Measurements from ENCODE around the gene SLX4IP. TPM values are rescaled to one million over a fixed set of nuclear protein-coding genes. Genes with fewer than 3 reads are reported as not detected.

Gene SLX4IP
- total and polyA plus RNA-seq, 10 donors, result 2.8 to 9.0 (median 5.1) TPM

GRCh38 chr20:10523443-10523842 is 88.3 kb downstream of the SLX4IP start:
- no peaks in the 10 kb centered on the region for H3K9me3 ChIP-seq
- H3K4me1 ChIP-seq, result peaks cover 0 to 15% (median 8%) of the 10 kb centered on the region in 6 donors
- H3K4me3 ChIP-seq, result no peak overlapping the region
- DNase-seq, result no peak
- intact Hi-C loops (cut with DNase I; ENCODE audit: low total_unique reads), result no loop called here
- 85 to 91% (median 86%) methylated on average over 5 of the region's 5 CpGs for WGBS, 5 donors
- H3K36me3 ChIP-seq, result peaks cover 0 to 6% (median 0%) of the 10 kb centered on the region in 6 donors
- no peak overlapping the region for H3K27ac ChIP-seq
- H3K27me3 ChIP-seq (replicated peaks in 1 of 7), result no peaks in the 10 kb centered on the region
- TF ChIP-seq CTCF (IDR thresholded peaks at IDR 0.05 in 8 of 11, conservative IDR thresholded peaks at IDR 0.05 in 3 of 11), result no peak
- no peak for TF ChIP-seq POLR2AphosphoS5 (IDR thresholded peaks at IDR 0.05)
- no peak for TF ChIP-seq POLR2A (IDR thresholded peaks at IDR 0.05)

- H3K9me3 ChIP-seq, result no peaks in the 10 kb centered on the region
- no peak overlapping the region for H3K4me3 ChIP-seq
- intact Hi-C loops (cut with DNase I; ENCODE audit: low total_unique reads), result no loop called here
- no peak overlapping the region for H3K27ac ChIP-seq
- WGBS, 5 donors, result 70 to 91% (median 84%) methylated on average over 10 of the region's 10 CpGs
- TF ChIP-seq POLR2AphosphoS5 (IDR thresholded peaks at IDR 0.05) (peak in 1 of 3 donors; percentile 39), POLR2A (IDR thresholded peaks at IDR 0.05) (no peak)
- DNase-seq, result no peak
- H3K4me1 ChIP-seq, result peaks cover 0 to 15% (median 8%) of the 10 kb centered on the region in 6 donors
- peaks cover 0 to 6% (median 0%) of the 10 kb centered on the region in 6 donors for H3K36me3 ChIP-seq
- no peaks in the 10 kb centered on the region for H3K27me3 ChIP-seq (replicated peaks in 1 of 7)
Observed at GRCh38 chr20:10524034-10524476, 89.0 kb downstream of the SLX4IP start.

GRCh38 chr20:10524643-10525042 is 89.5 kb downstream of the SLX4IP start:
- Histone ChIP-seq H3K27me3 (replicated peaks in 1 of 7) (no peaks in the 10 kb centered on the region), H3K9me3 (no peaks in the 10 kb centered on the region), H3K36me3 (peaks cover 0 to 6% (median 0%) of the 10 kb centered on the region in 6 donors), H3K4me3 (no peak overlapping the region), H3K27ac (no peak overlapping the region), H3K4me1 (peaks cover 0 to 15% (median 6%) of the 10 kb centered on the region in 6 donors)
- 83 to 97% (median 91%) methylated on average over 4 of the region's 4 CpGs for WGBS, 5 donors
- no peak for TF ChIP-seq CTCF (IDR thresholded peaks at IDR 0.05 in 8 of 11, conservative IDR thresholded peaks at IDR 0.05 in 3 of 11)
- TF ChIP-seq POLR2A (IDR thresholded peaks at IDR 0.05), result no peak
- TF ChIP-seq POLR2AphosphoS5 (IDR thresholded peaks at IDR 0.05), result no peak
- DNase-seq, result no peak
- intact Hi-C loops (cut with DNase I; ENCODE audit: low total_unique reads), result no loop called here

- 91 to 99% (median 96%) methylated on average over 3 of the region's 3 CpGs for WGBS, 5 donors
- Histone ChIP-seq H3K4me1 (no peaks in the 10 kb centered on the region), H3K4me3 (no peak overlapping the region), H3K36me3 (peaks cover 0 to 6% (median 0%) of the 10 kb centered on the region in 6 donors), H3K9me3 (no peaks in the 10 kb centered on the region), H3K27me3 (replicated peaks in 1 of 7) (no peaks in the 10 kb centered on the region), H3K27ac (no peak overlapping the region)
- DNase-seq, result no peak
- TF ChIP-seq POLR2A (IDR thresholded peaks at IDR 0.05), result no peak
- TF ChIP-seq CTCF (IDR thresholded peaks at IDR 0.05 in 8 of 11, conservative IDR thresholded peaks at IDR 0.05 in 3 of 11), result no peak
- TF ChIP-seq POLR2AphosphoS5 (IDR thresholded peaks at IDR 0.05), result no peak
- intact Hi-C loops (cut with DNase I; ENCODE audit: low total_unique reads), result no loop called here
Observed at GRCh38 chr20:10527781-10528180, 92.7 kb downstream of the SLX4IP start.
